ENCODE results near the gene NUTF2. TPM values are rescaled to one million over a fixed set of nuclear protein-coding genes. Genes with fewer than 3 reads are reported as not detected.
A peak's percentile ranks its signal among the peaks of the same experiment; 100 is the strongest.

Gene NUTF2
- total RNA-seq, 1 experiment from 2014 or later: 145 TPM

GRCh38 chr16:67841816-67842508 is 4.8 kb upstream of the NUTF2 start, which contains the start of gene THAP11 (continued):
- no peak for TF ChIP-seq CBX3 (IDR thresholded peaks at IDR 0.05; ENCODE audit: low read depth)
- no peak for TF ChIP-seq TCF7L2 (IDR thresholded peaks at IDR 0.05; ENCODE audit: borderline replicate concordance, extremely low read depth, insufficient read depth, insufficient read length)

GRCh38 chr16:67842509-67843342 is 4.0 kb upstream of the NUTF2 start:
- Histone ChIP-seq H3K36me3 (ENCODE audit: control insufficient read depth in 1 of 2, insufficient read depth in 2 of 2, low read length in 2 of 2) (no peaks in the 10 kb centered on the region), H3K4me3 (replicated peaks in 1 of 2; ENCODE audit: low read depth in 1 of 2, low read length in 2 of 2) (peak overlapping the region; percentile 65 to 69), H2AFZ (ENCODE audit: low read depth, low read length, poor library complexity, severe bottlenecking) (no peak overlapping the region), H3K4me1 (ENCODE audit: control insufficient read depth in 1 of 2, insufficient read depth in 2 of 2, low read length in 2 of 2) (peaks cover 16 to 46% of the 10 kb centered on the region in 2 experiments), H3K27ac (ENCODE audit: low read depth, low read length) (peak overlapping the region; percentile 96), H4K20me1 (ENCODE audit: insufficient read depth) (no peaks in the 10 kb centered on the region), H3K9me2 (ENCODE audit: insufficient read depth) (no peaks in the 10 kb centered on the region), H3K9me3 (ENCODE audit: control insufficient read depth in 1 of 2, insufficient read depth in 1 of 2, low read depth in 1 of 2, low read length in 2 of 2) (no peaks in the 10 kb centered on the region), H3K9ac (ENCODE audit: low read length) (peak overlapping the region; percentile 69), H3K4me2 (ENCODE audit: low read length) (peak overlapping the region; percentile 90), H3K79me2 (ENCODE audit: insufficient read depth, low read length) (peaks cover 27% of the 10 kb centered on the region), H3K27me3 (ENCODE audit: insufficient read depth, low read length) (no peaks in the 10 kb centered on the region)
- no TSS peak for BruUV-seq (replicated peaks)
- POLR2A ChIA-PET: interaction anchor here (0.9 kb wide), 1 partner anchor 36 kb away, joined by 3 read pairs; the partner anchor contains the start of genes RANBP10 and TSNAXIP1
- DNase-seq (ENCODE audit: low read depth, low spot score) (no peak), ATAC-seq (peak; percentile 15; the same call in 1 of the 2 replicates)
- CTCF ChIA-PET: no interaction called here
- intact Hi-C loops (cut with micrococcal nuclease): no loop called here
- RAD21 ChIA-PET (ENCODE audit: low non-redundant PET in 1 of 2, low total read pairs in 2 of 2, uncharacterized antibody in 2 of 2, unreplicated experiment in 2 of 2): no interaction called here
- TF ChIP-seq ZNF274 (IDR thresholded peaks at IDR 0.05; ENCODE audit: low read depth, low read length) (no peak), ZFX (IDR thresholded peaks at IDR 0.05) (peak; percentile 53)
- TF ChIP-seq, protein P1, sequence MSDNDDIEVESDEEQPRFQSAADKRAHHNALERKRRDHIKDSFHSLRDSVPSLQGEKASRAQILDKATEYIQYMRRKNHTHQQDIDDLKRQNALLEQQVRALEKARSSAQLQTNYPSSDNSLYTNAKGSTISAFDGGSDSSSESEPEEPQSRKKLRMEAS (IDR thresholded peaks at IDR 0.05): 0 out of 2 replicates have a peak, but pooled peaks have one; percentile 29
